Measurements from ENCODE around the gene P2RX2. TPM values are rescaled to one million over a fixed set of nuclear protein-coding genes. Genes with fewer than 3 reads are reported as not detected.

P2RX2 gene
- total and polyA plus RNA-seq, 8 donors: 0.19 to 0.78 TPM; not detected in 6

- WGBS, 5 donors: 86 to 95% (median 88%) methylated on average over 21 of the region's 21 CpGs
- Histone ChIP-seq H3K36me3 (peaks cover 82 to 100% (median 100%) of the 10 kb centered on the region in 4 donors), H3K9me3 (no peaks in the 10 kb centered on the region), H3K4me3 (no peak overlapping the region), H3K27ac (no peak overlapping the region), H3K27me3 (no peaks in the 10 kb centered on the region), H3K4me1 (no peaks in the 10 kb centered on the region)
- intact Hi-C loops (cut with DNase I; ENCODE audit: low total_unique reads): no loop called here
- DNase-seq: no peak
- TF ChIP-seq POLR2A (IDR thresholded peaks at IDR 0.05): no peak
- no peak for TF ChIP-seq POLR2AphosphoS5 (IDR thresholded peaks at IDR 0.05)
- no peak for TF ChIP-seq EP300 (IDR thresholded peaks at IDR 0.05)
- no peak for TF ChIP-seq CTCF (IDR thresholded peaks at IDR 0.05)
These were observed 45.9 kb downstream of the P2RX2 start for GRCh38 chr12:132664206-132665148.

- intact Hi-C loops (cut with DNase I; ENCODE audit: low total_unique reads): no loop called here
- Histone ChIP-seq H3K27me3 (no peaks in the 10 kb centered on the region), H3K4me3 (no peak overlapping the region), H3K27ac (no peak overlapping the region), H3K36me3 (peaks cover 79 to 100% (median 100%) of the 10 kb centered on the region in 4 donors), H3K9me3 (no peaks in the 10 kb centered on the region), H3K4me1 (no peaks in the 10 kb centered on the region)
- DNase-seq: no peak
- 94 to 96% (median 94%) methylated on average over 13 of the region's 13 CpGs for WGBS, 5 donors
- TF ChIP-seq POLR2AphosphoS5 (IDR thresholded peaks at IDR 0.05) (no peak), CTCF (IDR thresholded peaks at IDR 0.05) (no peak), POLR2A (IDR thresholded peaks at IDR 0.05) (no peak), EP300 (IDR thresholded peaks at IDR 0.05) (no peak)
These were observed 46.5 kb downstream of the P2RX2 start for GRCh38 chr12:132665149-132665491.

GRCh38 chr12:132665794-132666193, 47.2 kb downstream of the P2RX2 start:
- Histone ChIP-seq H3K4me1 (no peaks in the 10 kb centered on the region), H3K36me3 (peaks cover 72 to 100% (median 100%) of the 10 kb centered on the region in 4 donors), H3K27me3 (no peaks in the 10 kb centered on the region), H3K4me3 (no peak overlapping the region), H3K9me3 (no peaks in the 10 kb centered on the region), H3K27ac (no peak overlapping the region)
- intact Hi-C loops (cut with DNase I; ENCODE audit: low total_unique reads): no loop called here
- WGBS, 5 donors: 88 to 96% (median 91%) methylated on average over 6 of the region's 6 CpGs
- DNase-seq: no peak
- TF ChIP-seq POLR2A (IDR thresholded peaks at IDR 0.05) (no peak), POLR2AphosphoS5 (IDR thresholded peaks at IDR 0.05) (no peak), EP300 (IDR thresholded peaks at IDR 0.05) (no peak), CTCF (IDR thresholded peaks at IDR 0.05) (no peak)

GRCh38 chr12:132668191-132669088, 49.9 kb downstream of the P2RX2 start:
- intact Hi-C loops (cut with DNase I; ENCODE audit: low total_unique reads): no loop called here
- no peaks in the 10 kb centered on the region for H3K4me1 ChIP-seq
- no peaks in the 10 kb centered on the region for H3K9me3 ChIP-seq
- 94 to 98% (median 97%) methylated on average over 19 to 30 of the region's 30 CpGs for WGBS, 5 donors
- no peak overlapping the region for H3K27ac ChIP-seq
- no peak overlapping the region for H3K4me3 ChIP-seq
- no peak for DNase-seq
- H3K36me3 ChIP-seq: peaks cover 66 to 99% (median 99%) of the 10 kb centered on the region in 4 donors
- H3K27me3 ChIP-seq: no peaks in the 10 kb centered on the region
- no peak for TF ChIP-seq POLR2AphosphoS5 (IDR thresholded peaks at IDR 0.05)
- no peak for TF ChIP-seq POLR2A (IDR thresholded peaks at IDR 0.05)
- no peak for TF ChIP-seq EP300 (IDR thresholded peaks at IDR 0.05)
- TF ChIP-seq CTCF (IDR thresholded peaks at IDR 0.05): no peak
